Measurements from ENCODE around the gene MRGPRE. TPM values are rescaled to one million over a fixed set of nuclear protein-coding genes. Genes with fewer than 3 reads are reported as not detected.

The MRGPRE gene
- total and polyA plus RNA-seq, 4 donors = 0.23 TPM; not detected in 3

DNA sequence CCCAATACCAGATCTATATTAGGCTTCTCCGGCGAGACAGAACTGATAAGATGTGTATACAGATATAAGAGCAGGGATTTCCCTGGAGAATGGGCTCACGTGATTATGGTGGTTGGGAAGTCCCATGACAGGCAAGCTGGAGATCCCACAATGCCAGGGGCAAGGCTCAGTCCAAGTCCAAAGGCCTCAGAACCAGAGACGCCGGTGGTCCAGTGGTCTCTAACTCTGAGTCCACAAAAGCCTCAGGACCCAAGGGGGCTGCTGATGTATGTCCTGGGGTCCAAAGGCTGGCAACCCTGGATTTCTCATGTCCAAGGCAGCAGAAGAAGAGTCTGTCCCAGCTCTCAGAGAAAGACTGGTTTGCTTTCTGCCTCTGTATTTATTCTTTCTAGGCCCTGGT, 51.3 kb downstream of the MRGPRE start:
- no peaks in the 10 kb centered on the region for H3K27me3 ChIP-seq (ENCODE audit: control insufficient read depth in 4 of 4, insufficient read depth in 4 of 4, low read length in 3 of 4)
- 77% methylated on average over 5 of the region's 5 CpGs for WGBS
- no peak overlapping the region for H3K27ac ChIP-seq (ENCODE audit: low read depth in 1 of 2, low read length in 2 of 2)
- H3K36me3 ChIP-seq (ENCODE audit: control insufficient read depth in 4 of 4, insufficient read depth in 3 of 4, low read depth in 1 of 4, low read length in 3 of 4) = no peaks in the 10 kb centered on the region
- no peak for TF ChIP-seq RAD21 (IDR thresholded peaks at IDR 0.05)
- TF ChIP-seq FOXA1 (IDR thresholded peaks at IDR 0.05) = no peak
- TF ChIP-seq REST (IDR thresholded peaks at IDR 0.05) = no peak
- no peak for TF ChIP-seq FOXA2 (IDR thresholded peaks at IDR 0.05)
- no peak for TF ChIP-seq GABPA (IDR thresholded peaks at IDR 0.05 in 1 of 2, conservative IDR thresholded peaks at IDR 0.05 in 1 of 2)
- TF ChIP-seq, protein P1, sequence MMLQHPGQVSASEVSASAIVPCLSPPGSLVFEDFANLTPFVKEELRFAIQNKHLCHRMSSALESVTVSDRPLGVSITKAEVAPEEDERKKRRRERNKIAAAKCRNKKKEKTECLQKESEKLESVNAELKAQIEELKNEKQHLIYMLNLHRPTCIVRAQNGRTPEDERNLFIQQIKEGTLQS (IDR thresholded peaks at IDR 0.05) = no peak
- TF ChIP-seq JUND (IDR thresholded peaks at IDR 0.05) = no peak
- no peak for TF ChIP-seq RXRA (IDR thresholded peaks at IDR 0.05)
- TF ChIP-seq SP1 (IDR thresholded peaks at IDR 0.05) = no peak
- no peak for TF ChIP-seq YY1 (IDR thresholded peaks at IDR 0.05)
- TF ChIP-seq HNF4G (IDR thresholded peaks at IDR 0.05) = no peak
- no peak for TF ChIP-seq EGR1 (IDR thresholded peaks at IDR 0.05; ENCODE audit: low read depth in 2 of 2)
- no peak for TF ChIP-seq HNF4A (conservative IDR thresholded peaks at IDR 0.05)
- TF ChIP-seq, protein P2, sequence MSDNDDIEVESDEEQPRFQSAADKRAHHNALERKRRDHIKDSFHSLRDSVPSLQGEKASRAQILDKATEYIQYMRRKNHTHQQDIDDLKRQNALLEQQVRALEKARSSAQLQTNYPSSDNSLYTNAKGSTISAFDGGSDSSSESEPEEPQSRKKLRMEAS (IDR thresholded peaks at IDR 0.05) = no peak
- TF ChIP-seq, protein P3, sequence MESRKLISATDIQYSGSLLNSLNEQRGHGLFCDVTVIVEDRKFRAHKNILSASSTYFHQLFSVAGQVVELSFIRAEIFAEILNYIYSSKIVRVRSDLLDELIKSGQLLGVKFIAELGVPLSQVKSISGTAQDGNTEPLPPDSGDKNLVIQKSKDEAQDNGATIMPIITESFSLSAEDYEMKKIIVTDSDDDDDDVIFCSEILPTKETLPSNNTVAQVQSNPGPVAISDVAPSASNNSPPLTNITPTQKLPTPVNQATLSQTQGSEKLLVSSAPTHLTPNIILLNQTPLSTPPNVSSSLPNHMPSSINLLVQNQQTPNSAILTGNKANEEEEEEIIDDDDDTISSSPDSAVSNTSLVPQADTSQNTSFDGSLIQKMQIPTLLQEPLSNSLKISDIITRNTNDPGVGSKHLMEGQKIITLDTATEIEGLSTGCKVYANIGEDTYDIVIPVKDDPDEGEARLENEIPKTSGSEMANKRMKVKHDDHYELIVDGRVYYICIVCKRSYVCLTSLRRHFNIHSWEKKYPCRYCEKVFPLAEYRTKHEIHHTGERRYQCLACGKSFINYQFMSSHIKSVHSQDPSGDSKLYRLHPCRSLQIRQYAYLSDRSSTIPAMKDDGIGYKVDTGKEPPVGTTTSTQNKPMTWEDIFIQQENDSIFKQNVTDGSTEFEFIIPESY (IDR thresholded peaks at IDR 0.05) = no peak
- no peak for TF ChIP-seq TAF1 (conservative IDR thresholded peaks at IDR 0.05)
- TF ChIP-seq, protein P4, sequence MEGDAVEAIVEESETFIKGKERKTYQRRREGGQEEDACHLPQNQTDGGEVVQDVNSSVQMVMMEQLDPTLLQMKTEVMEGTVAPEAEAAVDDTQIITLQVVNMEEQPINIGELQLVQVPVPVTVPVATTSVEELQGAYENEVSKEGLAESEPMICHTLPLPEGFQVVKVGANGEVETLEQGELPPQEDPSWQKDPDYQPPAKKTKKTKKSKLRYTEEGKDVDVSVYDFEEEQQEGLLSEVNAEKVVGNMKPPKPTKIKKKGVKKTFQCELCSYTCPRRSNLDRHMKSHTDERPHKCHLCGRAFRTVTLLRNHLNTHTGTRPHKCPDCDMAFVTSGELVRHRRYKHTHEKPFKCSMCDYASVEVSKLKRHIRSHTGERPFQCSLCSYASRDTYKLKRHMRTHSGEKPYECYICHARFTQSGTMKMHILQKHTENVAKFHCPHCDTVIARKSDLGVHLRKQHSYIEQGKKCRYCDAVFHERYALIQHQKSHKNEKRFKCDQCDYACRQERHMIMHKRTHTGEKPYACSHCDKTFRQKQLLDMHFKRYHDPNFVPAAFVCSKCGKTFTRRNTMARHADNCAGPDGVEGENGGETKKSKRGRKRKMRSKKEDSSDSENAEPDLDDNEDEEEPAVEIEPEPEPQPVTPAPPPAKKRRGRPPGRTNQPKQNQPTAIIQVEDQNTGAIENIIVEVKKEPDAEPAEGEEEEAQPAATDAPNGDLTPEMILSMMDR (IDR thresholded peaks at IDR 0.05; ENCODE audit: low read depth, low read length, missing input control) = no peak
- TF ChIP-seq NR2F2 (IDR thresholded peaks at IDR 0.05) = no peak
- no peak overlapping the region for H3K4me3 ChIP-seq (ENCODE audit: low read depth in 1 of 3, low read length in 3 of 3)
- no peaks in the 10 kb centered on the region for H3K4me1 ChIP-seq (ENCODE audit: control insufficient read depth in 4 of 4, insufficient read depth in 4 of 4, low read length in 3 of 4)
- no peak overlapping the region for H3K9ac ChIP-seq (ENCODE audit: low read depth in 1 of 2, low read length in 2 of 2)
- no peak for DNase-seq (ENCODE audit: low spot score)
- peaks cover 0 to 7% (median 5%) of the 10 kb centered on the region in 4 donors for H3K9me3 ChIP-seq (ENCODE audit: control insufficient read depth in 4 of 4, low read length in 3 of 4)
